GM19467 (cell line): ENCODE measurements around the gene DGKE.
A peak's percentile ranks its signal among the peaks of the same experiment; 100 is the strongest.

Experiments
- ATAC-seq: cut with Tn5 transposase; IDR thresholded peaks from one replicate; pipeline ENCODE4 v1.9.1; 2021; ENCODE audit warnings: mild to moderate bottlenecking, moderate library complexity; ENCODE audit not compliant: unreplicated experiment

Gene DGKE

DNA sequence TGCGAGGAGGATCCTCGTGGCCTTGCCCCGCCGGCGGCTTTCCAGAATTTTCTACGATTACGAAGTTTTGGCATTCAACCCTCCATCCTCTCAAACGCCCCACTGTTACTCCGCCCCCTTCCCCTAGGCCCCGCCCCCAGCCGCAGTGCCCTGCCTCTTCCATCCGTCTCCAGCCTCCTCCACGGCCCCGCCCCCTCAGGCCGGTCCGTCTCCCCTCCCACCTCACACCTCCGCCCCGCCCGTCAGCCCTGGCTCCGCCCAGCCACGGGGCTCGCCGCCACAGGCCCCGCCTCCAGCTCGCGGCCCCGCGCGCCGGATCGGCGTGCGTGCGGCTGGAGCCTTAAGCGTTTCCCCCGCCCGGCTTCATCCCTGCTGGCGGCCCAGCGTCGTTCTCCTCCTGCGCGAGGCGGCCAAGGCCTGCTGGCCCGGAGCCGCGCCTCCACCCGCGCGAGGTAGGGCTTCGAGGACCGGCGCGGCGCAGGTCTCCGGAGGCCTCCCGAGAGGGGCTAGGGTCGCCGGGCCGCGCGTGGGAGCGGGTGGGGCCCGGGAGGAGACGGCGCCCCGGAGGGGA is at the start of gene DGKE, which contains the start of gene C17orf67:
DGKE (plus strand) TSS at position 343 of the 571 bp plus-strand sequence. CDS start 645 bp downstream, outside the sequence.
C17orf67 (minus strand) TSS at position 112 of the 571 bp plus-strand sequence. CDS start 18,110 bp downstream, outside the sequence.
- peak; percentile 63 for ATAC-seq

DNA sequence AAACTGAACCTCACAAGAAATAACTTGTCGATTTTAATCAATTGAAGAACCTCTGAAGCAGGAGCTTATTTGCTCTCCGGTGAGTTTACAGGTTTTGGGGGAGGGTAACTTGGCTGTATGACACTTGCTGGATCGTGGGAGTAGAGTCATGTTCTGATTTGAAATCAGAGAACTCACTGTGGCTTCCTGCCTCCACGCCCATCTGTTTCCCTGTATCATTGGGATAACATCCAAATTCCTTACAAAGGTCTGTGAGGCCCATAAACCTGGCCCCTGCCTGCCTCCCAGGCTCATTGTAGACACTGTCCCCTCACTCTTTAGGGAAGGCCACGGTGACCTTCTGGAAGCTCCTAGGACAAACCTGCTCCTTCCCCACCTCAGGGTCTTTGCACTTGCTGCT is 48.5 kb upstream of the DGKE start:
- no peak for ATAC-seq

DNA sequence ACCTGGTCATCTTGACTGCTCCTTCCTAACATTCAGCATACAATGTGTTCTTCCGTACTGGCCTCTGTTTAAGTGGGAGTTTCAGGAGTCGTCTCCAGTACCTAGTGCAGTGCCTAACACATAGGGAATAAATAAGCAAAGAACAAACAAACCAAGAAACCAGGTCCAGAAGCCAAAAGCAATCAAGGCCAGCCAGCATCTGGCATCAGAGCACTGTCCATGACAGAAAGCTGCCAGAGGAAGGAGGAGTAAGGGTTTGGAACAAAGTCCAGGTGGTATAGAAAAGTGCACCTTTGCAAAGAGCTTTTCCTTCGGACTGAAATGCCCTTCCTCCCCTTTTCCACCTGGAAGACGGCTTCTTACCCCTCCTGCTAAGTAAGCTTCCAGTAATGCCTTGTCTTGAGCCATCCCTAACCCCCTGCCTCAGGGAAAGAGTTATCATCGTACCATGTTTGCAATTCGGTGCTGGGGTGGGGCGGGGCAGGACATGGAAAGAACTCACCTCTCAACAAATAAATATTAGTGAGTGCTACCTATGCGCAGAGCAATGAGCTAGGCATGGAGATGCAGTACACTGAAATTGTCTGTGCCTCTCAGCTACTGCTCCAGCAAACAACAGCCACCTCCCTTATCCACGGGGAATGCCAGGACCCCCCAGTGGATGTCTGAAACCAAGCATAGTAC is 47.8 kb upstream of the DGKE start:
- no peak for ATAC-seq

DNA sequence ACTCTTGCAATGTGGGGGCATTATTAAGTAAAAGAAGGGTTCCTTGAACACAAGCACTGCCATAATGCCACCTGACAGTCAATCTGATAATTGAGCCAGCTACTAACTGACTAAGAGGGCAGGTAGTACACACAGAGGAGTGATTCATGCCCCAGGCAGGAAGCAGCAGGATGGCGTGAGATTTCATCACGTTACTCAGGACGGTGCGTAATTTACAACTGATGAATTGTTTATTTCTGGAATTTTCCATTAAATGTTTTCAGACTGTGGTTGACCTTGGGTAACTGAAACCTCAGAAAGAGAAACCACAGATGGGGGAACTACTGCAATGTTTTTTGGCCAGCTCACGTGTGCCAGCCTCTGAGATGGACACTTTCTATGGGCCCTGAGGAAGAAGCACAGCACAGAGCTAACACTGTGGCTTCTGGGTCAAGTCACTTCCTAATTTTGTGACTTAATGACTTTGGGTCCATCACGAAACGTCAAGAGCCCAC is 46.9 kb upstream of the DGKE start:
- ATAC-seq: peak; percentile 67

DNA sequence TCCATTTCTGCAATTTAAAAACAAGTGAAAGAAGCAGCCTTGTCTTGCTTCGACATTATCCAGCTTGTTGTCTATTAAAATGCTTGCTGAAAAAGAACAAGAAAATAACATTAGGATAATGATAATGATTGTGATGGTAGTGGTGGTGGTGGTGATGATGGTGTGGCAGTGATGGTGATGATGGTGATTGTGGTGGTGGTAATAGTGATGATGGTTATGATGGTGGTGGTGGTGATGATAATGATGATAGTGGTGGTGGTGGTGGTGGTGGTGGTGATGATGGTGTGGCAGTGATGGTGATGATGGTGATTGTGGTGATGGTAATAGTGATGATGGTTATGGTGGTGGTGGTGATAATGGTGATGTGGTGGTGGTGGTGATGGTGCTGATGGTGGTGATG is 41.7 kb upstream of the DGKE start:
- no peak for ATAC-seq

DNA sequence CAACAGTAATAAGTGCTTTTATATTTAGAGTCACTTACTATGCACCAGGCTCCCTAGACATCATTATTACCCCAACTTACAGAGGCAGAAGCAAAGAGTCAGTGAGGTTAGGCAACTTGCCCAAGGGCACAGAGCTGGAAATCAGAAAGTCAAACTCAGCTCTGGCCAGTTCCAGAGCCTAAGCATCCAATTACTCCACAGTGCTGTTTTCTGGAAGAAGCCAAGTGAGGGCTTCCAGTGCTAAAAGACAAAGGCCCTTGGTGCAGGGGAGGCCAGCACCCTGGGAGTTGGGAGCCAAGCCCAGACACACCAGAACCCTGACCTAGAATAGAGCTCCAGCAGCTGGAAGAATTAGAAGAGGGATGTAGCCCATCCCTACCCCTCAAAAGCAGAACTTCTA is 40.4 kb upstream of the DGKE start:
- ATAC-seq: no peak

DNA sequence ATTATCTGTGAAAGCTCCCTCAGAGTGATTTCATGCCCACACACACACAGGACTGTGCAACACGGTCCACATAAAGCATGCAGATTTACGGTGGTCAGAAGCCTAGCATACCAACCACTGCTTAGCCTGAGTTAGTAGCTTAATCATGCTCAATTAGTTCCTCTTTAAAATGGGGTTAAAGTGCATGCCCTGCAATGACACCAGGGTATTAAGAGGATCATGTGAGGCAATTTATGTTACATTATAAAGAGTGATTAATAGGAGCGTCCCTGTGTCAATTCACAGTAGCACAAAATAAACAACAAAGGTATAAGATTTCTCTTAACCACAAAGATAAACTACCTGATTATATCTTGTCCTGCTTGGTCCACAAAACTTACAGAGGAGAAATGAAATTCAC is 40.0 kb upstream of the DGKE start:
- ATAC-seq: no peak

DNA sequence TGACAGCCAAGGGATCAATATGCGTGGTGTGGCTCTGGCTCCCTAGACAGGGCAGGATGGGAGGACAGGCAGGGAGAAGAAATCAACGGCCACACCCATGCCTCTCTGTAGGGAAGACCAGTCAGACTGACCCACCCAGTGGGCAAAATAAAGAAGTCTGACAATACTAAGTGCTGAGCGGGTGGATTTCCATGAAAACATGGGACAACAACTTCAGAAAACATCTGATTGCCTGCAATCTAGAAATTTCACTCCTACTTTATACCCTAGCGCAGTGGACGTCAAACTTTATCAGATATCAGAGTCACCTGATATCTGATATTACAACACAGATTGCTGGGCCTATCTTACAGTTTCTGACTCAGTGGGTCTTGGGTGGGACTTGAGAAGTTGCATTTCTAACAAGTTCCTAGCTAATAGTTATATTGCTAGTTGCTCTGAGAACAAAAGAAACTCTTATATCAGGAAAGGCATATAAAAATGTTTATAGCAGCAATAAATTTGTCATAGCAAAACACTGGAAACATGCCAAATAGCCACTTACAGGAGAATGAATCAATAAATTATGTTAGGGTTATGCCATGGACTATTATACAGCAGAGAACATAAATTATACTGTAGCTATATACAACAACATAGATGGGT is 38.6 kb upstream of the DGKE start:
- ATAC-seq: no peak

DNA sequence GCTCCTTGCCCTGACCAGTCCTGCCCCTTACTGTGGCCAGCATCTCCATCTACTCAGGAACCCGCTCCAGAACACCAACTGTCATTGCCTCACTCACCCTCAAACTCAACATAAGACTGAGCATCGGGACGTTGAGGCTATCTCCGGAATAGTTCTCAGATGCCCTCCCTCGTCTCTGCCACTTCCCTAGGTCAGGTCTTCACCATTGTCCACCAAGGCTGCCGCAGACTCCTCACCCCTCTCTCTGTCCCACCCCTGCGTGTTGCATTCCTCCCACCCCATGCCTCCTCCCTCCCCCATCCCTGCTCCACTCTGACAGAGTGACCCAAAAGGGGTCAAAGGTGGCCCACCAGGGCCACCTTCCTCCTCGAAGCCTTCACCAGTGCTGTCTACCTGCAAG is 37.4 kb upstream of the DGKE start:
- no peak for ATAC-seq

DNA sequence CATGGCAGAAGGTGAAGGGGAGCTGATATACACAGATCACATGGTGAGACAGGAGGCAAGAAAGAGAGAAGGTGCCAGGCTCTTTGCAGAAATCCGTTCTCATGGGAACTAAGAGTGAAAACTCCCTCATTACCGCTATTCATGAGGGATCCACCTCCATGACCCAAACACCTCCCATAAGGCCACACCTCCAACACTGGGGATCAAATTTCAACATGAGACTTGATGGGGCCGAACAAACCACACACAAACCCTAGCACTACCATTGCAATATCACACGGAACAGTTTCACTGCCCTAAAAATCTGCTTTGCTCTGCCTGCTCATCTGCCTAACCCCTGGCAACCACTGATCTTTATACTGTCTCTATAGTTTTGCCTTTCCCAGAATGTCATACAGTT is 35.0 kb upstream of the DGKE start:
- no peak for ATAC-seq

DNA sequence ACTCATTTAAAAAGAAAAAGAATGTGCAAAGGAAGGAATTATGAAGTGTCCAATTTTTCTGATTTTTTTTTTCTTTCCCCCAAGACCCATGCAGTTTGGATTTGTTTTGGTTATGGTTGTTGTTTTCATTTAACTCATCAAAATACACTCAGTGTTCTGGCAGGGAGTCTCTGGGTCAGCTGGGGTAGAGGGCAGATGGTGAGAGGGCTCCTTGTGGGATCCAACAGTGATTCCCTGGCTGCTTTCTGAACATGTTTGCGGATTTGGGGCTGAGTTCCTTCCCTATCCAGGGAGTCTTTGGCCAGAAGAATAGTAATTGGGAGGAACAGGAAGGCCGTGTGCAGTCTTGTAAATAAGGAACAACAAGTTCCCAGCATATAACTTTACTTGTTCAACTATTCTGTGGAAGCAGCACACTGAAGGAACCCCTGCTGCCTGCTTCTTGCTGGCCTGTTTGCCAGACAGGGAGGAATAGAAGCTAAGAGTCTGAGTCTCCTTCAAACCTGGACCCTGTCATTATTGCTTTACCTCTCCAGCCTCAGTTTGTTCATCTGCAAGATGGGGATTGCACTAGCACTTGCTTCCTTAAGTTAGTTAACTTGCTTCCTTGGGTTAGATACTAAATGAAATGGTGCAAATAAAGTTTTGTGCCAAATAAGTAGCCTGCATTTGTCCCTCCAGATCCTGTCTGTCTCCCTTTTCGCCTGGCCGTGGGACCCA is 32.3 kb upstream of the DGKE start:
- ATAC-seq: no peak

DNA sequence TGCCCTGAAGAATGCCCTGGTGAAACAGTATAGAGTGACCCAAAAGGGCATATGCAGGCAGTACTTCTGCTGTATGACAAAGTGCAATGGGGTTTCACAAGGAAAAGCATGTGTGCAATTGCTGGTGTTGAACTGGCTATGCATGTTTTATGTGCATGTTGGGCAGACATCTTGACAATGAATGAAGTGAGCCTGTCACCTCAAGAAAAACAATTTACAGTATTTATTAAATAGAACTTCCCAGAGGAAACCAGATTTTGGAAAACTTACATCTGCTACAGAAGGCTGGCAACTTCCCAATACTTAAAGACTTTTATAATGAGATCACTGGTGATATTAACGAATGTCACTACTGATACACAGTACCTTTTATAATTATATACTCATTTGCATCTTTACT is 30.9 kb upstream of the DGKE start:
- ATAC-seq: no peak

DNA sequence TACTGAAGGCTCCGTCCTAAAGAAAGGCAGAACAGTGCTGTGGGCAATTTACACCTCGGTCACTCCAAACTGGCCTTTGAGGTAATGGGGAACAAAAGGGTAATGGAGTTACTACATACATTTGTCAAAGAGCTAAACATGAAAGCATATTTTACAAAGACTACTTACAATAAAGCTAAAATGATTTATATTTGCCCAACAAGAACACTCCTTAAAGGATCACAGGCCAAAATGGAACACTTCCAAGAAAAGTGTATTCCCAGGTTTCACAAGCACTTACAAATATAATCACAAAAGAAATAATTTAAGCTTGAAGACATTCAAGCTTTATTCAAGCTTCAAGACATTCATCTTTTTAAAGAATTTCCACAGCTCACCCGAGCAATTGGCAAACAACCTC is 29.5 kb upstream of the DGKE start:
- no peak for ATAC-seq

DNA sequence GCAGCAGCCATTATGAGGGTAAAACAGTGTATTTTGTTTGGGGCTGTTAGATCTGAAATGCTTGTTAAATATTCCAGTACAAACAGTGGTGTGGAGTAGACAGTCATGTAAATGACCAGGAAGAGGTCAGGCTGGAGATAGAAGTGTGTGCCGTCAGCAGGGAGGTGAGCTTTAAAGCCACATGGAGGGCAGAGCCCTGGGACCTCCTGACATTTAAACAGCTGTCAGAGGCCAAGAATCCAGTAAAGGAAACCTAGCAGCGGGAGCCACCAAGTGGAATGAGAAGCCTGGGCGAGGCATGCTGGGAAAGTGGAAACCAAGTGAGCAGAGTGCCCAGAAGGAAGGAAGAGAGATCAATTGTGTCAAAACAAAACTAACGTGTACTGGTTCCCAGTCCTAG is 27.0 kb upstream of the DGKE start:
- ATAC-seq: no peak

DNA sequence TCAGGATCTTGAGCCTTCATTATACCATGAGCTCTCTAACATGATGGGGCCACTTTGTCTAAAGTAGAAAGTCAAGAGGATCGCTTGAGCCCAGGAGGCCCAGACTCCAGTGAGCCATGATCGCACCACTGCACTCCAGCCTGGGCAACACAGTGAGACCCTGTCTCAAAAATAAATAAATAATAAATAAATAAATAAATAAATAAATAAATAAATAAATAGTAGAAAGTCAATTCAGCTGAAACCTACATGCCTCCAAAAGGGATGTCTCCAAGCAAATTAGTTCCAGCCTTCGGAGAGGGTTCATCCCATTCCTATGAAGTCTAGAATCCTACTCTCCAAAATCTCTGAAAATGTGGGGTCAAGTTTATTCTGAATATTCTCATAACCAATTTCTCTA is 26.2 kb upstream of the DGKE start:
- no peak for ATAC-seq

DNA sequence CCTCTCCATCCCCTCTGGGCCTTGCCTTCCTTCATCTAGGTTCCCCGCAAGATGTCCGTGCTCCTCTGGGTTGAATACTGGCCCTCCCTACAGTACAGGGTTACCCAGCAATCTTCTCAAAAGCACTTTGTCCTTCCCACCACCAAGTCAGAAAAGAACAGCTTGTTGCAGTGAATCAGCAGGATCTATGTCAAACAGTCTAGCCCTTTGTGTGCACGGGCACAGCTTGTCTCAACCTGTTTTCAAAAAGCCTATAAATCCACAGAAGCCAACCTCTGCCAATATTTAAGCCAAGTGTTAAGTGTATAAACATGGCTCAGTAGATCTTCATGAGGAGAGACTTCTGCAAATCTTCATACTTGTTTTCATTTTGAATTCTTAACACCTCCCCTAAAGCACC is 25.4 kb upstream of the DGKE start:
- no peak for ATAC-seq

DNA sequence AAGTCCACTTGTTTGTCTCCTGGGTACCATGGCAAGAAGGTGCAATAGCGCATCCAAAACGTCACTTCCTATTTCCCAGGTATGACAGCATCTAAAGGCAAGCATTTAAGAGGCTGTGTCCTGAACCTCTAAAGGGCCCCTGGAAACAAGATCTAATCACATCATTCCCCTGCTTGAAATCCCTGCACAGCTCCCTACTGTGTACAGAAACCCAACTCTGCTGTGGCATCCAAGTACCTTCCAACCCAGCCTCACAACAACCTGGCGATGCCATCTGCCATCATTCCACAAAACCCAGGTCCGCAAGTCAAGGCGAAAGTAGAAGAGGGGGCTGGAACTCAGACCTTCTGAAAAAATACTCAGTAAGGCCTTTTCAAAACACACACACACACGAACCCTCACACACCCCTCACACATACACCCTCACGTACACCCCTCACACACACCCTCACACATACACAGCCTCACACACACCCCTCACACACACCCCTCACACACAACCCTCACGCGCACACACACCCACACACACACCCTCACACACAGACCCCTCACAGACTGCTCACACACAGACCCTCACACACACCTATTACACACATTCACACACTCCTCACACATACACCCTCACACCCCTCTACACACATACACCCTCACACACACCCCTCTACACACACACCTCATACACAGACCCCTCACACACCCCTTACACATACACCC is 24.7 kb upstream of the DGKE start:
- ATAC-seq: no peak

DNA sequence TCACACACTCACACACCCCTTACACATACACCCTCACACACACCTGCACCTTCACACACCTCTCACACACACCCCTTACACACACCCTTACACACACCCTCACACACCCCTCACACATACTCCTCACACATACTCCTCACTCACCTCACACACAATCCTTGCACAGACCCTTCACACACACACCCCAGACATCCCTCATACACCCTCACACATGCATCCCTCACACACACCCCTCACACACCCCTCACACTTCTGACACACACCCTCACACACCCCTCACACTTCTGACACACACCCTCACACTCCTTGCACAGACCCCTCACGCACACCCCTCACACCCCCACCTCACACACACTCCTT is 24.2 kb upstream of the DGKE start:
- no peak for ATAC-seq

DNA sequence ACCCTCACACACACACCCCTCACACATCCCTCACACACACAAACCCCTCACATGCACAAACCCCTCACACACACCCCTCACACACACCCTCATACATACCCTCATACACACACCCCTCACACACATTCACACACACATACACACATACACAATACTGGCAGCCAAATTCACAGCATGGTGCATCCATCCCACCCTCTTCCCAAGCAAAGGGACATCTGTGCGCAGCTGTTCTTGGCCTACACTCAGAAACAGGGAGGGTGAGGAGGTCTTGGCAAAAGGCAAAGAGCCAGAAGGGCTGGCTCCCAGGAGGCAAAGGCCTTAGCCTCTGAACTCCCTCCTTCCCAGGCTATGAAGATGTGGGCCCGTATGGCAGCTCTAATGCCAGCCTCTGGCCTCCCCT is 23.6 kb upstream of the DGKE start:
- ATAC-seq: no peak

DNA sequence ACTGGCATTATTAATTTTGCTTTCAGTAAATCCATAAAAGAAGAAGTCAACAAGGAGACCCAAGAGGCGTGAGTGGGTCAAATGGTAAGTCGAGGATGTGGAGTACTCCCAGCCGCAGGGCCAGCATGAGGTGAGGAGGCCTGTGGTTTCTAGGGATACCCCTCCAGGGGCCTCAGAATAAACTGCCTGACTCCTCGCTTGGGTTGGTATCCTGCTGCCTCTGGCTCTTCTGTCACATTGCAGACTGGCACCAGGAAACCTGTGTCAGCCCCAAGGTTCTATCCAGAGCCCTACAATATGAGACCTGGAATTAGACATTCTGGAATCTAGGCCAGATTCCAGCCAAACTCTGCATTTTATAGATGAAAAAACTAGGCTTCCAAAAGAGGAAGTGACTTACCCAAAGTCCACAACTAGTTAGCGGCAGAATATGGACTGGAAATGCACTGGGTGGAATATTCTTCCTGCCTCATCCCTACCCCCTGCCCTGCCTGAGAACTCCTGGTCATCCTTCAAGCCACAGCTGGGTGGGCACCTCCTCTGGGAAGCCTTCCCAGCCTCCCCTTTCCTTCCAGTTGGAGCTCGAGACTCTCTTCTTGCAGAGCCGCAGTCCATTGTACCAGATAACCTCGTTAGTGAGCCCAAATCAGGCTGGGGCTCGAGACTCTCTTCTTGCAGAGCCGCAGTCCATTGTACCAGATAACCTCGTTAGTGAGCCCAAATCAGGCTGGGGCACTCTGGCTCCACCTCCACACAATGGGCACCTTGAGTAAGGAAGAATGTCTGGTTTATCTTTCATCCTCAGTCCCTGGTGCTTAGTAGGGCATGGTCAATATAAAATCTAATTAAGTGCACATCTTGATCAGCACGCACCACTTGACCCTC is 22.8 kb upstream of the DGKE start:
- ATAC-seq: no peak
